HG03280 (cell line): ENCODE results near the gene GLIPR1L1.
"Not testable (repeated sequence)": the region's sequence is repeated elsewhere in the genome, so short reads cannot be mapped to it uniquely, and the experiment has no call there.

Experiments
- ATAC-seq: cut with Tn5 transposase; IDR thresholded peaks from one replicate; pipeline ENCODE4 v1.9.1; 2021; ENCODE audit warnings: mild to moderate bottlenecking, moderate library complexity; ENCODE audit not compliant: unreplicated experiment

Gene GLIPR1L1, protein sequence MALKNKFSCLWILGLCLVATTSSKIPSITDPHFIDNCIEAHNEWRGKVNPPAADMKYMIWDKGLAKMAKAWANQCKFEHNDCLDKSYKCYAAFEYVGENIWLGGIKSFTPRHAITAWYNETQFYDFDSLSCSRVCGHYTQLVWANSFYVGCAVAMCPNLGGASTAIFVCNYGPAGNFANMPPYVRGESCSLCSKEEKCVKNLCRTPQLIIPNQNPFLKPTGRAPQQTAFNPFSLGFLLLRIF

DNA sequence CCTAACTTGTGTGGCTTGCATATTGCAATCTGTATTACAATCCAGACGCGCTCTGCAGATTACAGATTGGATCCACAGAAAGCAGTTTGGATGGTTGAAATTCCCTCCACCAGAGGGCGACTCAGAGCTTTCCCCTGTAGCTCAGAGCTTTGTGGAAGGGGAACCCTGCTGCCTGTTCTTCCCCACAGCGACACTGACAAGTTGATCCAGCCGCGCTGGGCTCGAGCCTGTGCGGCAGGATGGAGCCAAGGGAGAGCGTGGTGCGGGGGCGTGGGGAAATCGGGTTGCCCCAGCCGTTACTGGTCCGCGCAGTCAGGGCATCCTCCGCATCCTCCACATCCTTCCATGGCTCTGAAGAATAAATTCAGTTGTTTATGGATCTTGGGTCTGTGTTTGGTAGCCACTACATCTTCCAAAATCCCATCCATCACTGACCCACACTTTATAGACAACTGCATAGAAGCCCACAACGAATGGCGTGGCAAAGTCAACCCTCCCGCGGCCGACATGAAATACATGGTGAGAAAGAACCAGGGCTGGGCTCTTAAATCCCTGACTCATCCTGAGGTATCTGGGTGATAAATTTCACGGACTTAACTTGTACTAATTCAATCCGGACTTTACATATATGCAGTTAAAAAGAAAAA lies at the start of gene GLIPR1L1:
Gene GLIPR1L1 (plus strand): TSS at position 287 of the 647 bp plus-strand sequence. CDS start 59 bp downstream, at position 346.
- peak; percentile 59 for ATAC-seq

GRCh38 chr12:75288860-75289259 lies 45.6 kb upstream of the GLIPR1L1 start:
- no peak for ATAC-seq

DNA sequence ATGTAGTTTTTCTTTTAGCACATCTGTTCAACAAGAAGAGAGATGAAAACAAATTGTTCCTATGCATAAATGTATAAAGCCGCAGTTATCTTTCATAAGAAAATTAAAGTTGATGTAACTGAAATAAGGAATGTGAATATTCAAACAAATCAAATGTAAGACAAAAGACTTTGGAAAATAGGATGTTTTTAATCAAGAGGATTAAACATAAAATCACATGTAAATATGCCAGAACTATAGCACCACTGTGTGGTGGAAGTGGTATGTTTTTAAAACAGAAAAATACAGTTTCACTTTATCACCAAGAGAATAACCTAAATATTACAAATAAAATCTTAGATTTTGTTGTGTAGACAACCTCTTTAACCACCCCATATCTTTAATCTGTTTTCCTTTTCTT lies 44.7 kb upstream of the GLIPR1L1 start:
- ATAC-seq = no peak

DNA sequence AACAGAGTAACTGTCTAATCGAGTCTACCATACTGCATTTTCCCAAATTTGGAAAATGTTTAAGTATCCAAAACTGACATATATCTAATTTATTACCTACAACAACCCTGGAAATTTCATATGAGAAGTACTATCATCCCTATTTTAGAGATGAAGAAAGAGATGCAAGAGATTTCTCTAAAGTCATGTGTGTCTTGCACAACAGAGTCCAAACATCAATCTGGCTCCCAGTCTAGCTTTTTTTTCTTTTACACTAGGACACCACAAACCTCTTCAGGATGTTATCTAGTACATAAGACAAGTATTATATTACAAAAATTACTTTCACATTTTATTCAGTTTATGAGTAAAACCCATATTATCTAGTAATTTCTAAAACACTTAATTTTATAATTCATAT lies 43.5 kb upstream of the GLIPR1L1 start:
- no peak for ATAC-seq

- no peak for ATAC-seq
Observed at GRCh38 chr12:75294336-75294735, 40.1 kb upstream of the GLIPR1L1 start.

GRCh38 chr12:75294797-75295196 lies 39.7 kb upstream of the GLIPR1L1 start:
- no peak for ATAC-seq

GRCh38 chr12:75302225-75302624 lies 32.2 kb upstream of the GLIPR1L1 start:
- no peak for ATAC-seq

GRCh38 chr12:75302781-75303180 lies 31.7 kb upstream of the GLIPR1L1 start:
- no peak for ATAC-seq

- no peak for ATAC-seq
Observed at GRCh38 chr12:75305412-75306332, 28.8 kb upstream of the GLIPR1L1 start.

DNA sequence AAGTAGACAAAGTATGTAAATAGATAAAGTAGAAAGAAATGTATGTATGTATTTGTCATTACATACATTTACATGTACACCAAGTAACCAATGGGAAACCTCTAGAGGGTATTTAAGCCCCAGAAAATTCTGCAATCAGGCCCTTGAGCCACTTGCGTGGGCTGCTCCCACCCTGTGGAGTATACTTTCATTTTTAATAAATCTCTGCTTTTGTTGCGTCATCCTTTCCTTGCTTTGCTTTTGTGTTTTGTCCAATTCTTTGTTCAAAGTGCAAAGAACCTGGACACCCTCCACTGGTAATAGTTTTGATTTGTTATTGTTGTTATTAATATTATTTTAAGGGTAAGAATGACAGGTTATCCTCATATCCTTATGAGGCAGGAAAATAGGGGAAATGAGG lies 26.2 kb upstream of the GLIPR1L1 start:
- no peak for ATAC-seq

- ATAC-seq = no peak
Observed at GRCh38 chr12:75311369-75311768, 23.1 kb upstream of the GLIPR1L1 start.

DNA sequence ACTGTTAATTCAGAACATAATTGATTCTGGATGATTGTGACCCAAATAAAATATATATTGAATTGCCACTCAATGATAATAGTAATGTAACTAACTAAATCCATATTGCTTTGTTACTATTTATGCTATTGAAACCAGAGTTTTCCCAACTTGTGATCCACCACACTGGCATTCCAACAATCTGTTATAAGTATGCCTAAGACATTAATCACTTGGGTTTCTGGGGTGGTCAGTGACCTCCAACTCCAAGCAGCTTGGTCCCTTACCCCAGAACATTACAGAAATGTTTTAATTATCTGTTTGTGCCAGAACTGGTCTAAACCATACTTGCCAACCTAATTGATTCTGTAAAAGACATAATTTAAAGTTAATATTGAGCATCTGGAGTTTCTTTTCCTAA lies 19.0 kb upstream of the GLIPR1L1 start:
- no peak for ATAC-seq

GRCh38 chr12:75317784-75318183 lies 16.7 kb upstream of the GLIPR1L1 start:
- no peak for ATAC-seq

DNA sequence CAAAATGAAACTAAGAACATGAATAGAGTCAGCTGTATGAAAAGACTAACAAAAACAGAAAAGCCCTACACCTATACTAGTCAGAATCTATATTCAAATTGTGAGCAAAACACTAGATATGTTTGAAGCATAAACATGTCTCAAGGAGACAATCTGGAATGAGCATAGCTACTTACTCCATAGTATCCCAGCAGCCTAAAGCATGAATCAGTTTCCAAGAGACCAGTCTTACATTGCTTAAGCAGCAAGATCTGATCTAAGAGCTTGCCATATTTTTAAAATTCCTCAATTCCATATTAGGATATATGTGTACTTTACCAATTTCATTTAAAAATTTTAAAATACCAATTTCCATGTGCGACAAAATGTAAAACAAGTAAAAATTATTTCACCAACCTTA lies 12.0 kb upstream of the GLIPR1L1 start:
- ATAC-seq = no peak

DNA sequence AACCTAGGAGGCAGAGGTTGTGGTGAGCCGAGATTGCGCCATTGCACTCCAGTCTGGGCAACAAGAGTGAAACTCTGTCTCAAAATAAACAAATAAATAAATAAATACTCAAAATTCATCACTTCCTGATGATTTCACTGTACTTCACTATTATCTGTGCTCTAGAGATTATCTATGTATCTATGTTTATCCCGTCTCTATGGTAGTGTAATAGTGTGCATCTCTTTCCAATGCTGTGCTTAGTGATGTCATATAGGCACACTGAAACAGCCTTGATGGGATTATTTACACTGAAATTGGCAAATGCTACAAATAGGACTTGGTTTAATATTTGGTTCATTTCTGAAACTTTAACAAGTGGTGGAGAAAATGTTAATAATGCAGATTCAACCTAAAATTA lies 10.8 kb upstream of the GLIPR1L1 start:
- ATAC-seq = no peak

GRCh38 chr12:75327642-75328041 lies 6.8 kb upstream of the GLIPR1L1 start:
- no peak for ATAC-seq

- peak; percentile 90 for ATAC-seq
Observed at GRCh38 chr12:75329918-75330826, 4.3 kb upstream of the GLIPR1L1 start, which contains the start of gene CAPS2. CAPS2 (minus strand) TSS chr12:75330324; CDS start chr12:75326498, 3,826 bp downstream.

DNA sequence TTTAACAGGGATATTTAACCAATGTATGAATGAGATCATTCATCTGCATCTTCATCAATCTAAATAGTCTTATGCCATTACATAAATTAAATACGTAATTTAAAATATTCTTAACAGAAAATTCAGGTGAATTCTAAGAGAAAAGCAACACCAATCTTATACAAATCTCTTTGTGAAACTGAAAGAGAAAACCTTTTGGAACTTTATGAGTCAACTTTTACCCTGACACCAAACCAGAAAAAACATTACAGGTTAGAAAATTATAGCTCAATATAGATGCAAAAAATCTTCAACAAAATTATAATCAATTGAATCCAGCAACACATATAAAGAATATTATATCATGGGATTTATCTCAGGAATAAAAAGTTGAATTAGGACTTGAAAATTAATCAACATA lies 3.4 kb downstream of the GLIPR1L1 start:
- no peak for ATAC-seq

DNA sequence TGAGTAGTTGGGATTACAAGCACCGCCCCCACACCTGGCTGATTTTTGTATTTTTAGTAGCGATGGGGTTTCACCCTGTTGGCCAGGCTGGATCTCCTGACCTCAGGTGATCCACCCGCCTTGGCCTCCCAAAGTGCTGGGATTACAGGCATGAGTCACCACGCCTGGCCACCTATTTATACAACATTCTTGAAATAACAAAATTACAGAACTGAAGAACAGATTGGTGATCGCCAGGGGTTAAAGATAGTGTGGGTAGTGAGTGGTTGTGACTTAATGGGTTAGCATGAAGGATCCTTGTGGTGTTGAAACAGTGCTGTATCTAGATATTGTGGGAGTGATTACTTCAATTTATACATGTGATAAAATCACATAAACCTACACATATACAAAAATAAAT lies 7.4 kb downstream of the GLIPR1L1 start:
- ATAC-seq = no peak

DNA sequence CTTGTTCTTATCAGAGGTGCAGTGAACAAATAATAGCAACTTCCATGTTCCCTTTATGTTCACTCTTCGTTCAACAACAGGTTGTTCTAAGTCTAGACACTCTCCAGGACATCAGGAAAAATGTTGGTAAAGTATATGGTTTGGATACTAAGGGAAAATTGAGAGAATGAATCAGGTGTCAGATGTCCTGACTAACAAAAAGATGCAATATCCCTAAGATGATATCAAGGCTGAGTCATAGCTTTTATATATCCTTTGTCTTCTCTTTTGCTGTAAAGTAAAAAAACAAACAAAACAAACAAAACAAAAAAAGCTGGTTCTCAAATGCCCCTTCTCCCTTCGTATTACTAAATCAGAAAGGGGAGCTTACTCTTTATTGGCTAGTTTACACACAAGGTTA lies 11.1 kb downstream of the GLIPR1L1 start:
- no peak for ATAC-seq

GRCh38 chr12:75346215-75346614 lies 11.7 kb downstream of the GLIPR1L1 start:
- not testable (repeated sequence) for ATAC-seq
